H1 (cell line): ENCODE results near the gene MUSTN1.

ENCODE experiments used
- ASH2L ChIP-seq: fragments of 200-600, 300-600 bp; sonication (generic); IDR thresholded peaks from one replicate; pipeline ENCODE4 v1.7.1; 2017; ENCODE audit warnings: low read length
- CEBPB ChIP-seq: IDR thresholded peaks from 2 replicates; pipeline ENCODE4 v1.6.1; 2012; ENCODE audit warnings: low read depth, low read length
- CTCF ChIP-seq, 3 experiments: IDR thresholded peaks; 1 replicate in 2 of 3; 2 replicates in 1 of 3; pipeline versions ENCODE4 v1.5.1 to v1.6.1; 2011; ENCODE audit warnings: low read length in 3 of 3, mild to moderate bottlenecking in 3 of 3, inconsistent platforms in 2 of 3, low read depth in 1 of 3, moderate library complexity in 1 of 3; ENCODE audit not compliant: insufficient read depth in 1 of 3; ENCODE audit errors: control extremely low read depth in 1 of 3
- EP300 ChIP-seq, 2 experiments: IDR thresholded peaks; 1 replicate in 1 of 2; 2 replicates in 1 of 2; pipeline ENCODE4 v1.6.1; 2011 to 2012; ENCODE audit warnings: low read depth in 2 of 2, low read length in 2 of 2, mild to moderate bottlenecking in 2 of 2, borderline replicate concordance in 1 of 2, inconsistent platforms in 1 of 2, moderate library complexity in 1 of 2
- EZH2 ChIP-seq: fragments of 200-600 bp; sonication (generic); IDR thresholded peaks from 2 replicates; pipeline ENCODE4 v1.7.1; 2012; ENCODE audit warnings: low read depth, mild to moderate bottlenecking, moderate library complexity, low read length, inconsistent platforms; ENCODE audit not compliant: severe bottlenecking
- MAFK ChIP-seq: IDR thresholded peaks from 2 replicates; pipeline ENCODE4 v1.6.1; 2012; ENCODE audit warnings: low read depth, mild to moderate bottlenecking, improper control_type of control experiment, low read length
- USF2 ChIP-seq: IDR thresholded peaks from 2 replicates; pipeline ENCODE4 v1.6.1; 2011; ENCODE audit warnings: low read length, improper control_type of control experiment
- ZNF274 ChIP-seq: IDR thresholded peaks from 2 replicates; pipeline ENCODE4 v1.7.0; 2012; ENCODE audit warnings: low read length, borderline replicate concordance; ENCODE audit errors: extremely low read depth

- TF ChIP-seq MAFK = no peak
- no peak for TF ChIP-seq USF2
- no peak for TF ChIP-seq CTCF (IDR thresholded peaks at IDR 0.05; ENCODE audit: control extremely low read depth in 1 of 3, insufficient read depth in 1 of 3, low read depth in 1 of 3, low read length in 3 of 3)
- no peak for TF ChIP-seq ZNF274
- TF ChIP-seq CEBPB = no peak
- TF ChIP-seq EP300 (IDR thresholded peaks at IDR 0.05; ENCODE audit: borderline replicate concordance in 1 of 2, low read depth in 2 of 2, low read length in 2 of 2) = no peak
- no peak for TF ChIP-seq EZH2
- TF ChIP-seq ASH2L = no peak
Measured at GRCh38 chr3:52880047-52880446, 45.2 kb upstream of the MUSTN1 start.
